ENCODE measurements around the gene PBLD. TPM values are rescaled to one million over a fixed set of nuclear protein-coding genes. Genes with fewer than 3 reads are reported as not detected.

Gene PBLD
- total and polyA plus RNA-seq, 4 donors: 1.2 to 12.5 (median 3.1) TPM

DNA sequence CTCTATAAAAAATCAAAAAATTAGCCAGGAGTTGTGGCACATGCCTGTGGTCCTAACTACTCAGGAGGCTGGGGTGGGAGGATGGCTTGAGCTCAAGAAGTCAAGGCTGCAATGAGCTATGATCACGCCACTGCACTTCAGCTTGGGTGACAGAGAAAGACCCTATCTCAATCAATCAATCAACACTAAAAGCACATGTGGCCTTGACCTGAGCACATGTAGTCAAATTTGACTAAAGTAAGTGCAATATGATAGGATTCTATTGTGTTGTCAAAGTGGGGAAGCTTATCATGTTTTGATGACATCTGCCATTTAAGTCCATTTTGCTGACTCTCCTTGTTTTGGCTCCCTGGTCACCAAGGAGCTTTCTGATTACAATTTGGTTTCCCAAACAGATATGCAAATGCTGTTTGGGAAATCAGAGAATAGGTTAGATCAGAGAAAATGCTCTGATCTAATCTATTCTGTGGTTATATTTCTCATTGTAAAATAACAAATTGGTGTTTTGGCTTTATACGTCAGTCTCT is 57.1 kb downstream of the PBLD start:
- peaks cover 0 to 6% (median 3%) of the 10 kb centered on the region in 4 donors for H3K9me3 ChIP-seq (ENCODE audit: control insufficient read depth in 4 of 4, insufficient read depth in 3 of 4, low read length in 3 of 4)
- H3K27ac ChIP-seq (ENCODE audit: low read depth in 1 of 2, low read length in 1 of 2): no peak overlapping the region
- H3K4me1 ChIP-seq (ENCODE audit: control insufficient read depth in 5 of 5, insufficient read depth in 5 of 5, low read length in 5 of 5): peaks cover 0 to 7% (median 0%) of the 10 kb centered on the region in 5 donors
- DNase-seq: no peak
- ATAC-seq (ENCODE audit: insufficient read depth, low FRiP score): no peak
- 95 to 97% methylated on average over 2 of the region's 2 CpGs for WGBS, 2 donors
- no peaks in the 10 kb centered on the region for H3K36me3 ChIP-seq (ENCODE audit: control insufficient read depth in 4 of 4, insufficient read depth in 4 of 4, low read length in 4 of 4)
- TF ChIP-seq CTCF (IDR thresholded peaks at IDR 0.05; ENCODE audit: control extremely low read depth, extremely low read depth): no peak
- no peaks in the 10 kb centered on the region for H3K27me3 ChIP-seq (ENCODE audit: control insufficient read depth in 3 of 3, insufficient read depth in 3 of 3, low read length in 2 of 3)
- H3K9ac ChIP-seq (ENCODE audit: insufficient read depth in 1 of 2, low read length in 2 of 2): no peak overlapping the region
- no peak overlapping the region for H3K4me3 ChIP-seq

DNA sequence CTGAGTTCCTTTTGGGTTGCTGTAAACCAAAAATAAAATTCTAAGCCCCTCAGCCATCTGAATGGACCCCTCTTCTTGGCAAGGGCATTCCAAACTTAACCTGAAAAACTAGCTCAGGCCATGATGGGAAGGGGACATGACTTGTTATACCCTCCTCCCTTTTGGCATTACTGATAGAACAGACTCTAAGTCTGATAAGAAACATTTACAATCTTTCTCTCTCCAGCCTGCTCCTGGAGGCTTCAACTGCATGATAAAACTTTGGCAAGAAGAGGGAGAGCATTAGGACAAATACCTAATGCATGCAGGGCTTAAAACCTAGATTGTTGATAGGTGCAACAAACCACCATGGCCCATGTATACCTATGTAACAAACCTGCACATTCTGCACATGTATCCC is 59.9 kb downstream of the PBLD start:
- TF ChIP-seq CTCF (IDR thresholded peaks at IDR 0.05; ENCODE audit: control extremely low read depth, extremely low read depth): no peak
- Histone ChIP-seq H3K36me3 (ENCODE audit: control insufficient read depth in 4 of 4, insufficient read depth in 4 of 4, low read length in 4 of 4) (no peaks in the 10 kb centered on the region), H3K27me3 (ENCODE audit: control insufficient read depth in 3 of 3, insufficient read depth in 3 of 3, low read length in 2 of 3) (no peaks in the 10 kb centered on the region), H3K27ac (ENCODE audit: low read depth in 1 of 2, low read length in 1 of 2) (no peak overlapping the region), H3K9ac (ENCODE audit: insufficient read depth in 1 of 2, low read length in 2 of 2) (no peak overlapping the region), H3K4me1 (ENCODE audit: control insufficient read depth in 5 of 5, insufficient read depth in 5 of 5, low read length in 5 of 5) (peaks cover 0 to 7% (median 0%) of the 10 kb centered on the region in 5 donors), H3K4me3 (no peak overlapping the region), H3K9me3 (ENCODE audit: control insufficient read depth in 4 of 4, insufficient read depth in 3 of 4, low read length in 3 of 4) (peaks cover 0 to 3% (median 0%) of the 10 kb centered on the region in 4 donors)
- DNase-seq (no peak), ATAC-seq (ENCODE audit: insufficient read depth, low FRiP score) (no peak)

DNA sequence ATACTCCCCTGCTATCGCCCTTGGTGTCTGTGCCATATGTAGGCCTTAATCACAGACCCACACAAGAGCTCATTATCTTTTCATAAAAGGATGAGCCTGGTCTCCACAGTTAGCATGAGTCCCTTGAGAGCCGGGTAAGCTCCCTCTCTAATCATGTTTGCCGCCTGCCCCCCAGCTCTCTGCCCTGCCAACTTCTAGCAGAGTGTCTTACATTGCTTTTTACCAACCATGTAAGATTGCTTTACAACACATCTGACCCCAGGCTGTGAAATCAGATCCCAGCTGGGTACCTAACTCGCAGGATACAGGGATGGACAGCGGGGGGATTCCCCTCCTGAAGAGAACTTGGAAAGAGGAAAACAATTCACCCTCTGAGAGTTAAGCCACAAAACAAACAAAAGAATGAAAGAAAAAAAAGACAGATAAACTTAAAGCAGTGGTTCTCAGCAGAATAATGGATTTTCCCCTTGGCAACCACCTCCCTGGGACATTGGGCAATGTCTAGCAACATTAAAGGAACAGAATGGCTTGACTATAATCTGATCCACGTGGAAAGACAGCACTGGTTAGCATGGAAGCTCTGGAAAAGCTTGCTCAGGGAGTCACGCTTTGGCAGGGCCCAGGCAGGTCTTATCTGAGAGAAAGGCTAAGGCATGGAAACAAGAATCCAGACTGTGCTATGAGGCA is 61.4 kb downstream of the PBLD start:
- WGBS, 2 donors: 80 to 81% methylated on average over 7 of the region's 7 CpGs
- peaks cover 0 to 7% (median 0%) of the 10 kb centered on the region in 5 donors for H3K4me1 ChIP-seq (ENCODE audit: control insufficient read depth in 5 of 5, insufficient read depth in 5 of 5, low read length in 5 of 5)
- H3K27ac ChIP-seq (ENCODE audit: low read depth in 1 of 2, low read length in 1 of 2): no peak overlapping the region
- no peaks in the 10 kb centered on the region for H3K9me3 ChIP-seq (ENCODE audit: control insufficient read depth in 4 of 4, insufficient read depth in 3 of 4, low read length in 3 of 4)
- H3K4me3 ChIP-seq: no peak overlapping the region
- TF ChIP-seq CTCF (IDR thresholded peaks at IDR 0.05; ENCODE audit: control extremely low read depth, extremely low read depth): no peak
- DNase-seq: peak in 2 of 3 donors; percentile 60 to 70
- H3K27me3 ChIP-seq (ENCODE audit: control insufficient read depth in 3 of 3, insufficient read depth in 3 of 3, low read length in 2 of 3): no peaks in the 10 kb centered on the region
- H3K9ac ChIP-seq (ENCODE audit: insufficient read depth in 1 of 2, low read length in 2 of 2): no peak overlapping the region
- ATAC-seq (ENCODE audit: insufficient read depth, low FRiP score): no peak
- no peaks in the 10 kb centered on the region for H3K36me3 ChIP-seq (ENCODE audit: control insufficient read depth in 4 of 4, insufficient read depth in 4 of 4, low read length in 4 of 4)

Data from lung (tissue), 12 donors.